SH-SY5Y (cell line): Measurements from ENCODE around the gene KLF13.

Source experiments
- GATA2 ChIP-seq: IDR thresholded peaks from 2 replicates; pipeline ENCODE4 v1.6.1; 2011; ENCODE audit warnings: mild to moderate bottlenecking, low read depth, low read length
- GATA3 ChIP-seq: IDR thresholded peaks from 2 replicates; pipeline ENCODE4 v1.6.1; 2011; ENCODE audit warnings: low read depth, mild to moderate bottlenecking, low read length, moderate library complexity

DNA sequence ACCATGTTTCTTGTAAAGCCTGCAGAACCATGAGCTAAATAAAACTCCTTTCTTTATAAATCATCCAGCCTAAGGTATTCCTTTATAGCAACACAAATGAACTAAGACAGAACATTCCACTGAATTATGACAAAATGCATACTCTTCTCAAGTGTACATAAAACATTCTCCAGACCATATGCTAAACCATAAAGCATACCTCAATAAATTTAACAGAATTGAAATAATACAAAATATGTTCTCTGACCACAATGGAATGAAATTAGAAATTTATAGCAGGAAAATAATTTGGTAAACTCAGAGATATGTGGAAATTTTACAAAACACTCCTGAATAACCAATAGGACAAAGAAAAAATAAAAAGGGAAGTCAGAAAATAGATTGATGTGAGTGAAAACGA, 88.6 kb downstream of the KLF13 start:
- no peak for TF ChIP-seq GATA2
- TF ChIP-seq GATA3 = no peak
